CD4-positive, alpha-beta T cell treated with Interleukin-10 for 1 hour (primary cell): ENCODE results near the gene ROR2.

Experiments used
- DNase-seq: peaks from one replicate; pipeline ENCODE4 v3.0.0-alpha.2; 2020

The ROR2 gene

GRCh38 chr9:91865041-91865440, 85.0 kb downstream of the ROR2 start:
- DNase-seq = no peak

DNA sequence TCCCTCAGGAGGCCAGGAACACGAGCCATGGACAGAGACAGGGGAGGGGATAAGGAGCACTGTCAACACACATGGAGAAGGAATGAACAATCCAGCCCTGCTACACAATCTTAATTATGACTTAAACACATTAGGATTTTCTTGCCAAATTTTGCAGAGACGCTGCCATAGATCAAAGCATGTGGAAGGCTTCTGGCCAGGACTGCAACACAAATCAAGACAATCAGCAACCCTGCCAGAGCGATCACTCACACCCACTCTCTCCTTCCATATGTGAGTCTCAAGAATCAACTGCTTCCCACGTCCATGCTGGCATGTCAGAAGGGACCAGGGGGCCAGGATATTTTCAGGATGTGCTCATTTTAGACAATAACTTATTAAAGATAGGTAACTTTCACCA, 85.6 kb downstream of the ROR2 start:
- no peak for DNase-seq

DNA sequence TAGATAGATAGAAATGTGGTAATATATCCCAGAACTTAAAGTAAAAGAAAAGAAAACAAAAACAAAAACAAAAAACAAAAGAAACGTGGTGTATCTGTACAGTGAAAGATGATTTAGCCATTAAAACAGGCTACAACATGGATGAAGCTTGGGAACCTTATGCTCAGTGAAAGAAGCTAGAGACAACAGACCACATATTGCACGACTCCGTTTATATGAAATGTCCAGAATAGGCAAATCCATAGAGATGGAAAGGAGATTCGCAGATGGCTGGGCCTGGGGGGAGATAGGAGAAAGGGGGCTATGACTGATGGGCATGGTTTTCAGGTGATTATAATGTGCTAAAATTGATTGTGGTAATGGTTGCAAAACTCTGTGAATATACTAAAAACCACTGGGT, 86.6 kb downstream of the ROR2 start:
- DNase-seq = no peak

GRCh38 chr9:91858213-91859030, 91.6 kb downstream of the ROR2 start:
- DNase-seq = no peak

DNA sequence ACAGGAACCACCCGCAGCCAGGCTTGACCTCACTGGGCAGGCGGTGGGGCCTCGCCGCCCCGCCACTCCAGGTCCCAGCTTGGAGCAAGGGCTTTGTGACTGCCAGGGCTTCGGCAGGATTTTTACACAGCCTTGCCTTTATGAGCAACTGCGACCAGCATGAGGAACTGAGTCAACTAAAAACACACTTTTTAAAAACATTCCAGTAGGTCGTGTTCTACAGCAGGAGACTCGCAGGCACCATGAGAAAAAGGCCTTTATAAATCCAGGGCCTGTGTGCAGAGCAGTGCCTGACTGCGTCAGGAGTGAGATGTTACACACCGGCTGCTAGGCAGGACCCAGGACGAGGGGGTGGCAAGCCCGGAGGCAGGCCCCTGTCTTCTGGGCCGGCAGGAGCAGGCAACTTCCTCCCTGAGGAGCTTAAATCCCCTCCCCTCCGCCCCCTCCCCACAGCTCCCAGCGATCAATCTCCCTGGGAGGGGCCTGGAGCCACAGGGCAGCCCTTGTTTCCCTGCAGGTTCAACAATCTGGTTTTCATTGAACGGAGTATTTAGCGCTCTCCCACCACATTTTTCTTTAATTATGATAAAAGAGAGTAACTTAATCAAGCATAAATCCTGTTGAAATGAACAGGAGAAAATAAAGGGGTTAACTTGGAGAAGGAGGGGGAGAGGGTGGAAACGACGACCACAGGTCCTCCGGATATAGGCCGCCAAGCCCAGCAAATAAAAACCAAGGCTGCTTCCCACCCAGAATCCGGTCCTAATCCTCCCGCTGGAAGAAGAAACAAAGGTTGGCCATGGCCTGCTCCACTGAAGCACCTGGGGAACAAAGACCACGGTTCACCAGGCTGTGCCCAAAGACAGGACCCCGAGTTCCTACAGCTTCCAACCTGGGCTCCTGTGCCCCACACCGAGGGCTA, 92.5 kb downstream of the ROR2 start:
- no peak for DNase-seq

GRCh38 chr9:91856419-91856818, 93.6 kb downstream of the ROR2 start:
- no peak for DNase-seq

DNA sequence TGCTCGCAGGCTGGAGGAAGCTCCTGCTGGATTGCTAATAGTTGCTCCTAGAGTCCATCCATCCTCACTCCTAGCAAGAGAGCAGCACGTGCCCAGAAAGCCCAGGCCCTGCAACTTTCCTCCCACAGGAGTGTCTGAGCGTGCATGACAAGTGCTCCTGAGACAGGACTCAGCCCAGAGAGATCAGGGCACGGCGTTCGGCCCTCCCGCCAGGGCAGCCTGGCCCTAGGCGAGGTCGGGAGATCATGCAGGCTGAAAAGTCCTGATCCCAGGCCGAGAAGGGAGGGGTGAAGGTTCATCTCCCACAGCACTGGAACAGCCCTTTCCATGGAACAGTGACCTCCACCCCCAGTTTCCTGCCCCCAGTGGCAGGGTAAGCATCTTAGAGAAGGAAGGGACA, 94.8 kb downstream of the ROR2 start:
- no peak for DNase-seq

DNA sequence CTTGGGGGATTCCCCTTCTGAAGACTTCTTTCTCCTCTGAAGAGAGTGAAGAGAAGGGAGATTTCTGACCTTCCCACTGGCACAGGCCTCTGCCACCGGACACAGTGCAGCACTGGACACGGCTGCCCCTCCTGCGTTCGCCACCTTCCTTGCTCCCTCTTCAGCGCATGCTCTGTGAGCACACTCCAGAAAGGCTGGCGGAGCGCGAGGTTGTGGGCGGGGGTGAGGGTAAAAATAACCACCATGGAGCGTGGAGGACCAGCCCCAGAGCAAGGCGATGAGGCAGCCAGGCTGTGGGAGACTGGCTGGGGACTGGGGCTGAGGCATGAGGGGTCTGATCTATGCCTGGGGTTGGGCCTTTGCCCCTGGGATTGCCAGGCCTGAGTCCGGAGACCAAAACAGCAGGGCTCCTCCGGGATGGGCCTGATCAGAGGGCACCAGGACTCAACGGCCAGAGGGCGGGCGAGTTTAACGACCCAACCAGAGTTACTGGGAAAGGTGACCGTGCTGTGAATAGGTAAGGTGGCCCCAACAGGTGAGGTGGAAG, 97.2 kb downstream of the ROR2 start:
- DNase-seq = no peak

DNA sequence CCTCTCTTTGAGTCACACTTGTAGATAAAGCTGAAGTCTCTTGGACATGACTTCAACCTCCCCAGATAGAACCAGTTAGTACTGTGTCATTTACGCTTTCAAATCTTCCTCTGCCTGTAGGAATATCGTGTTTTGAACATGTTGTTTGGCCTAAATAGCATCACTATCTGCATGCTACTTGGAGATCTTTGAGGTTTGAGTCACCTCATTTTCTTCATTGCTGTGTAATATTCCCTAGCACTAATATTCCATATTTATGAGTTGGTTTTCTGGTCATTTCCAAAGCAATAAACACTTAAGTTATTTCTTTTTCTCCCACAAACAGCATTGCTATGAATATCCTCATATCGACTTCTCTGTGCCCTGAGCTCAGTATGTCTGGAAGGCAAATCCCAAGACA, 100.3 kb downstream of the ROR2 start:
- DNase-seq = no peak

GRCh38 chr9:91848146-91848545, 101.9 kb downstream of the ROR2 start:
- no peak for DNase-seq

DNA sequence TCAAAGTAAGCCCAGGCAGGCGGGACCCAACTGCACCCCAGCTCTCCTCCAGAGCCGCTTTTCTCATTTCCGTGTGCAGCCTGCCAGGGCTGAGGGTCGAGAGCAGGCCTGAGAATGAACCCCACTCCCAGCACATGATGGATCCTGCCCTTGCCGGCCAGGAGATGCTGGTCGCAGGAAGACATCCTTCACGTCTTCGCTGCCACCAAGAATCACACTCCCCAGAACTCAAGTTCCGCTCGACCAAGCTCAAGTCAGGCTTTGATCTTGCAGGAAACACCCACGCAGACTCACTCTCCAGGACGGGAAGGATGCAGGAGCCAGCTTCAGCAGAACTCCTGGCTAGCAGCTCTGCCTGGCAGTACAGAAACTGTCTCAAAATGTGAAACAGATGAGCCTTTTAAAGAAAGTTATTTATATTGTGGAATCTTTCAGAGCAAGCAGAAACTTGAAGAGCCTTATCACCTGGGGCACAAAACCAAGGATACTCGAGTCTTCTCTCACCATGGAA, 102.4 kb downstream of the ROR2 start:
- DNase-seq = no peak

- no peak for DNase-seq
These were observed 104.1 kb downstream of the ROR2 start for GRCh38 chr9:91845879-91846278.

GRCh38 chr9:91844701-91845291, 105.2 kb downstream of the ROR2 start:
- DNase-seq = no peak

- DNase-seq = no peak
These were observed 105.8 kb downstream of the ROR2 start for GRCh38 chr9:91844190-91844589.

DNA sequence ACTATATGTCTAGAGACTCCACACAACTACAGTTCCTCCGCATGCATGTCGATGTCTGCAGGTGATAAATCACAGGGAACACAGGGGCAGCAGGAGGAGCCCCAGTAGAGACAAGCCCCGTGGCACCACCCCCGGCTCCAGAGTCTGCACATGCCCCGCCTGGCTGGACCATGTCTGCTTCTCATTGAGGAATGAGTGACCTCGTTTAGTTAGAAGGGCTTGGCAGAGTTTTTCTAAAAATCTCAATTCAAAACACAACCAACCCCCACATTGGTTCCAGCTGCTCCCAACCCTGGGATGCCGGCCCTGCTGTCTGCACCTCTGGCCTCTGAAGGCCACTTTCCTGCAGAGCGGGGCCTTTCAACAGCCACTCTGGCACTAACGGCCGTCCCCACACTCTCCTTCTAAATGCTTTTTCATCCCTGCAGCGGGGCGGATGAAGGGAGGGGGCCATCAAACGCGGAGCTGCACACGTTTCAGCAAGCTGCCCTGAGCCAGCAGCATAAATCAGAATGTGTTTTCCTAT, 106.3 kb downstream of the ROR2 start:
- no peak for DNase-seq

DNA sequence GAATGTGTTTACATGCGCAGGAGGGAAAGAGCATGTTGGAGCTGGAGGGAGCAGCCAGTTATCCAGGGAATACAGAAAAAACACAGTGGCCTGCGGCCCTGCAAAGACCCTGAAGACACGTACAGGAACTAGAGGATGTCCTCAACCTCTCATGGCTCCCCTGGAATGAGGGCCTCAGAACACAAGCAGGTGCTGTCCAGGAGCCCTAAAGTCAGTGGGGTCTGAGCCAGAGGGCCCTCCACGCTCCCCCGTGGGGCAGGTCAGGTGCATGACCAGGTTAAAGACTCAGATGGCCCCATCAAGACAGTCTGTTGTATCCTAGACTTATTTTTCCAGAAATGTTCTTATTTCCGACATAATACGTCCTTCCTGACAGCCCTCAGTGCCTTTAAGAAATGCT, 106.9 kb downstream of the ROR2 start:
- DNase-seq = no peak

DNA sequence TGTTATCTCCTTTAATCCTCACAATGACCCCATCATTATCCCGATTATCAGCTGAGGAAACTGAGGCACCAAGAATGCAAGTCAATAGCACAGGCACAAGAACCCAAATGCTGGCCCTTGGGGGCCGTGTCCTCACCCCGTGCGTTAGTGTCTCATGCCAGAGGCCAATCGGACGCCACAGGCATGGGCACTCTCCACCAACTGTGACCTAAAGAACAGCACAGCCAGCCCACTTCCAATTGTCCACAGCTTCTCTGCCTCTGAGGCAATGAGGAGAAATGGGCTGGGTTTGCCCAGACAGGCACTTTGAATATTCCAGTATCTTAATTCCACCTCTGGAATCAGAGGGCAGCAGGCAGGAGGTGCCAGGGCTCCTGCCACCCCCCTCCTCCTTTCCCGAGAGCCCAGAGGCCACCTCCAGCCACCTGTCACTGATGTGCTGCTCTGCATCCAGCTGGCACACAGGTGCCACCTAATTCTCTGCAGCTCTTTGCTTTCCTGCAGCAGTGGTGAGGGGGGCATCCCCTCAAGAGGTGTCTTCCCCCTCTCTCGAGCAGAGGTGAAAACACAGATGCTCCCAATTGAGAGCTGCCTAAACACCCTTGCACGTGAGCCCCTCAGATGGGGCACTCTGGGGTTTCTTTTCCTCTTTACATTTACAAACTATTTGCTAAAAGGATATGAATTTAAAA, 107.5 kb downstream of the ROR2 start:
- DNase-seq = no peak

GRCh38 chr9:91841591-91841990, 108.4 kb downstream of the ROR2 start:
- no peak for DNase-seq

- no peak for DNase-seq
These were observed 109.1 kb downstream of the ROR2 start for GRCh38 chr9:91840882-91841281.

- no peak for DNase-seq
These were observed 109.6 kb downstream of the ROR2 start for GRCh38 chr9:91840469-91840868.

DNA sequence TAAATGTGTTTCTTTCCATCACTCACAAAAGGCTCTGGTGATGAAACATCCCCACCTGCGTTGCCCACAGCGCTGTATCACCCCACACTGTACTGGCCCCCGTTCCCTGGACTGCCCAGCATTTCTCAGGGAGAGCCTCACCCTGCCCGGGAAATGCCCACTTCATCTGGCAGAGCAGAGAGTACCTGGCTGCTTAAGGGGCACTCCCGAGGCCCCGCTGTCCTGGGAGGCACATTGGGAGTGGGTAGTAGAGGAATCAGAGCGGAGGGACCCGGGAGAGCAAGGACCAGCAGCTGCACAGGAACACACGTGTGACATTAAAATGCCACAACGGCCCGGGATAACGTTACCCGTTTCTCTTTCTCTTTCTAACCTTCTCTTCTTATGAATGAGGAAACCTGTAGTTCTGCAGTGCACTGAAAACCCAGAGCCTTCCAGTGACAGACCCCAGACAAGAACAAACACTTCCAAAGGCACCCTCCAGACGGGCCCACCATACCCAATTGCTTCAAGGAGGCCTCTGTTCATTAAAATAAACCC, 110.0 kb downstream of the ROR2 start:
- no peak for DNase-seq
